Hematopoietic multipotent progenitor cell treated with erythropoietin and hydrocortisone succinate and interleukin-3 and kit ligand, for 6 days (in vitro differentiated cells): Measurements from ENCODE around the gene DYNLRB1.

Experiments
- DNase-seq: peaks from one replicate; pipeline ENCODE4 v3.0.0-alpha.2; 2015

Gene DYNLRB1

DNA sequence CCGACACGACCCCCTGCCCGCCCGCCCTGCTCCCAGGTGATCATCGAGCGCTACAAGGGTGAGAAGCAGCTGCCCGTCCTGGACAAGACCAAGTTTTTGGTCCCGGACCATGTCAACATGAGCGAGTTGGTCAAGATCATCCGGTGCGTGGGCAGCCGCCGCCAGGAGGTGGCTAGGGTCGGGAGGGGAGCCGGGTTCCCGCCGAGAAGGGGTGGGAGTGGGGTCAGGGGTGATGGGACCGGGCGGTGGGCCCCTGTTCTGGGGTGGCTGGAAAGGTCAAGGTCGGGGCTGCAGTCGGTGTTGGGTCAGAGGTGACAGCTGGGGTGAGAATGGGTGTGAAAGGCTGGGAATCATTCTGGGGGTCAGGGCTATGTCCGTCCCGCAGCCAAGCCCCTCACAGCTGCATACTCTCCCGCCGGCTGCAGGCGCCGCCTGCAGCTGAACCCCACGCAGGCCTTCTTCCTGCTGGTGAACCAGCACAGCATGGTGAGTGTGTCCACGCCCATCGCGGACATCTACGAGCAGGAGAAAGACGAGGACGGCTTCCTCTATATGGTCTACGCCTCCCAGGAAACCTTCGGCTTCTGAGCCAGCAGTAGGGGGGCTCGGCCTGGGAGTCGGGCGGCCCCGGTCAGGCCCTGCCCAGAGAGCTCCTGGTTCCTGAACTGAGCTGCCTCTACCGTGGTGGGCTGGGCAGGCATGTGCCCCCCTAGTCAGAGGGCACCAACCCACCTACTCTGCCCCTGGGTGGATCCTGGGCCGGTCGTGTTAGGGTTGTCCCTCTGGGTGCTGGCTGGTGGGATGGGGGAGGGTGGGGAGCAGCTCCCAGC, 43.3 kb downstream of the DYNLRB1 start:
- no peak for DNase-seq

DNA sequence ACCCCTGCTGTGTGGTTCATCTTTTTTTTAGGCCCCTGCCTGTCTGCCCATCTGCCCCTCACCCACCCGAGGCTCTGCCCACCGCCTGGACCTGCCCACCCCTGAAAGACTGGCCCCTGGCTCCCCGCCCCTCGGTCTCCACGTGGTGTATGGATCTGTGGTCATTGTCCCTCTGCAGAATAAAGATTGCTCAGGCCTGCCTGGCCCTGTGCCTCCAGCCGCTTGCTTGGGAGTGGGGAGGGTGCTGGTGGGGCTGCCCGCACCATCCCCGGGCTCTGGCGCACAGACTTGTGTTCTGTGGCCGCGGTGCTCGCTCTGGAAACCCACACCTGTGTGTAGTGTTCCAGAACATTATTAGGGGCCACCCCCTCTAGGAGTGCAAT, 43.9 kb downstream of the DYNLRB1 start:
- DNase-seq = no peak

DNA sequence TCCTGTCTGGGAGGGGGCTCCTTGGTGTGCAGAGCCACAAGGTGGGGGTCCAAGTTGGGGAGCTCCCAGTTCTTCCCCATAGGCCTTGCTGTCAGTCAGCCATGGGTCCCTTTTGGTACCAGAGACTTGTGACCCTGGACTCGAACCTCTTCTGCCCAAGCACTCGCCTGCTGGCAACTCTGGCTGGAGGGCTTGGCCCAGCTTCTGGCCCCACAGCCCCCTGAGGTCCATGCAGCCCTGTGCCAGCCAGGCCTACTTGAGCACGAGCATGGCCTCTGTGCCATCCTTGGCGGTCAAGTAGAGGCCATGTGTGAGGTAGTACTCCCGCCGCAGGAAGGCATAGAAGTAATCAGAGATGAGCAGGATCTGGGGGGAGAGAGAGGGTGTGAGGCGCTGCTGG, 44.4 kb downstream of the DYNLRB1 start:
- no peak for DNase-seq

DNA sequence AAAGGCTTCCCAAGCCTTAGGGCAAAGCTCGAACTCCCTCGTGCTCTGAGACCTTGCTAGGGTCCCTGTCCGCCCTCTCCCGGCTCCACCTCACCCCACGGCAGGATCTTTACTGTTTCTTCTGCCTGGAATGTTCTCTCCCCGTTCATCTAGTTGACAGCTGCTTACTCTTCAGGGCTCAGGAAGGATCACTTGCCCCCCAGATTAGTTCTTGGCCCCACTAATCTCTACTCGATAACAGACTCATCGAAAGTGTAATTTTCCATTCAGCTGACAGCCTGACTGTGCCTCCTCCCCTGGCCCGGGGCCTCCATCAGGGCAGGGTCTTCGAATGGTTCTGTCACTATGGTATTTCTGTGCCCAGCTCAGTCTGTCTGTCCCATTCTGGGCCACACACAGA, 45.4 kb downstream of the DYNLRB1 start:
- no peak for DNase-seq

DNA sequence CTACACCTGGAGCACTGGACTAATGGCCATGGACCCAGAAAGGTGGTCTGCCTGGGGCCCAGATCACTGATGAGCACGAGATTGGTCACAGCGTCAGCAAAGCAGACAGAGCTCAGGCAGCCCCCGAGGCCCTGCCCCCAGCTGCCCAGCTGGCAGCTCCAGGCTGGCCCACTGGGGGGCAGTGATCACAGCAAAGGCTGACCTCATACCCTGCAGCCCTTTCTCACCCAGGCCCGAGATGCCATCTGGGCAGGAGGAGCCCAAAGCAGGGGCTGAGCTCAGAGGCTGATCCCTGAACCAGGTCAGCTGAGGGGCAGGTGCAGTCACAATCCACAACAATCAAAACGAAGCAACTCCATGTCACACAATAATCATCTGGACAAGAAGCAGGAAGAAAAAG, 46.4 kb downstream of the DYNLRB1 start:
- DNase-seq = peak; percentile 67

DNA sequence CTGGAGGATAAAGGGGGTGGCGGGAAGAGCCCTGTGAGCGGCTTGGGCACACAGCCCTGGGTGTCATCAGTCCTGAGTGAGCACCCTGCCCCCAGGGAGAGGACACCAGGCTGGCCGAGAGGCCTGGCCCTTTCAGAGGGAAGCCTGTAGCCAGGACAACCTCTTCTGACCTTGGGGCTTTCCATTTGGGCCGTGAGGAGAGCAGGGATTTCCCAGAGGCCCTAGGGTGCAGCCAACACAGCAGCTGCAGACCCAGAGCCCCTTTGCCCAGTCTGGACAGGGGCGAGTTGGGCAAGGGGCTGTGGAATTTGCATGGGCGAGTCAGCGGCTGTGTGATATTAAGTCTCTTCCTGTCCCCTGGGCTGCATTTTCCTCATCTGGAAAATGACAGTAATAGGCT, 48.6 kb downstream of the DYNLRB1 start:
- DNase-seq = no peak

DNA sequence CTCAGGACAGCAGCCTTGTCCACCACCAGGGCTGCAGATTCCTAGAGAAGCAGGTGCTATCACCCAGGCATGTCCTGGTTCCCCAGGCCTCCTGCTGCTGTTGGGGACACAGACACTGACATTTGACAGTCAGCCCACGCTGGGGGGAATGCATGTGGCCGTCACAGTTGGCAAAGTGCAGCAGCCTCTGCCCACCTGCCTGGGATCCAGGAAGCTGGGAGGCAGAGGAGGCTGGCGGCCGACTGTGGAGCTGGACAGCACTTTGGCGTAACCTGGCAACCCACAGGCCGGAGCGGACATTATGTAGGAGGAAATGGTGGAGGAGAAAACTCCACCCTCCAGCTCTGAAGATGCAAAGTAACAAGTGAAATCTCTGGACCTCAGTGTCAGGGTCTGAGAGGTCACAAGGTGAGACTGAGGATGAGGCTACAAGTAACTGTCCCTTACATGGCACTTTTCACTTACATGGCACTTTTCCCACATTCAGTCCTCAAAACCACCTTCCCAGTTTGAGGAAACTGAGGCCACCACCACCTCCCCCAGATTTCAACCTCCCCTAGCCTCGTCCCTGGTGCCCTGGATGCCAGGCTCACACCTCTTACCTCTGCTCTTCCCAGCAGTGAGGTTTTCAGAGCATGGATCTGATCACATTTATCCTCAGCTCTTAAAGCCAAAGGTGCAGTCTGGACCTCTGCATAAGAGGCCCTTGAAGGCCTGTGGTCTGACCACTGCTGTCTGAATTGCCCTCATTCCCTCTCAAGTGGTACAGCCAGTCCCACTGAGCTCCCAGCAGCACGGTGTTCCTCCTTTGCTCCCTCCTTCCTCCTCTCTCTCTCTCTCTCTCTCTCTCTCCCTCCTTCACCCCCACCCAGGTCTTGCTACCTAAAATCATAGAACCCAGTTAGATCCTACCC, 51.0 kb downstream of the DYNLRB1 start:
- no peak for DNase-seq

DNA sequence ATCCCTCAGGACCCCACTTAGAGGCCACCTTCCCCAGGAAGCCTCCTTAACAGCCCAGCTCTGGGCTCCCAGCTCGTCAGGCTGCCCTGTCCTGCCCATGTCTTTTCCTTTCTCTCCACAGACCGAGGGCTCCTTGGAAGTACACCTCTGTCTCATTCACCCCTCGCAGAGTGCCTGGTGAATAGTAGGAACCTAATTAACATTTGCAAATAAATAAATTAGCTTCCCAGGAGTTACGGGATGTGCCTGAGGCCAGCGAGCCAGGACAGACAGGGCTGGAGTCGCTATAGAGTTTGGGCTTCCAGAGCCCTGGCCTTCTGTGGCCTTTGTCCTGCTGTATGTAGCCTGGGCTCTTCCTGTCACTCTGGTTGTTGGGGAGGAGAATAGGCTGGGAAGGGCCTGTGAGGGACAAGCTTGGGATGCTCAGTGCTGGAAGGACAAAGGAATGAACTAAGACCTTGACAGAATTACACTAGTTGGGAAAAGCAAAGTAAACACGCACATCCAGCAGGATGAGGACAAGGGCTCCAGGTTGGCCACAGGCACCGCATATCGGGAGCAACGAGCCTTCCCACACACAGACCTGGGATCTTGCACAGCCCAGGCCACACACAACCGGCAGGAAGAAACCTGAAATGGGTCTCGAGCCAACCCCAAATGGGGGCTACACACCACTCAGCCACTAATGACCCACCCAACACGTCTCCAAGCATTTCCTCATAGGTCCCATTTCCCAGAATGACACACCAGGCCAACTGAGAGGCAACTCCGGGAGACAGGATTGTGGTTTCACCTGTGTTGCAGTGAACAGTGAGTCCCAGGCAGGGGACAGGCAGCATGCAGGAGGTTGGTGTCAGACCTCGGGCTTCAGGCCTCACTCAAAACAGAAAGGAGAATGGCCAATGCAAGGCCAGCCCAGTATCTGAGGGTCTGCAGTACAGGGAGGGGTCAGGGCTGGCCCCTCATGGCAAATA, 52.0 kb downstream of the DYNLRB1 start:
- DNase-seq = no peak

DNA sequence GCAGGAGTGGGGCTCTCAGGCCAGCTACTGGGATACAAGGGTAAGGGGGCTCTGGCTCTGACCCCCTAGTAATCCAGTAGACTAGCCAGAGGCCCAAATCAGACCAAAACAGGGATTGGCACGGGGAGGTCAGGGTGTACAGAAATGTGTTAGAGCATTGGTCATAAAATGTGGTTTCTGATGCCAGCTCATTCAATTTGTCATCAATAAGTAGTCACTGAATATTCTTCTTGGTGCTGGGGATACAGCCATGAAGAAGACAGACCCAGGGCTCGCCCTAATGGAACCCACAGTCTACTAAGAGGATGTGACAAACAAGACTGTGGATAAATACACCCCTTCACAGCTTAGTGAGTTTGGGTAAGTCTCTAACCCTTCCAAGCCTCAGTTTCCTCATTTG, 53.4 kb downstream of the DYNLRB1 start:
- DNase-seq = no peak

DNA sequence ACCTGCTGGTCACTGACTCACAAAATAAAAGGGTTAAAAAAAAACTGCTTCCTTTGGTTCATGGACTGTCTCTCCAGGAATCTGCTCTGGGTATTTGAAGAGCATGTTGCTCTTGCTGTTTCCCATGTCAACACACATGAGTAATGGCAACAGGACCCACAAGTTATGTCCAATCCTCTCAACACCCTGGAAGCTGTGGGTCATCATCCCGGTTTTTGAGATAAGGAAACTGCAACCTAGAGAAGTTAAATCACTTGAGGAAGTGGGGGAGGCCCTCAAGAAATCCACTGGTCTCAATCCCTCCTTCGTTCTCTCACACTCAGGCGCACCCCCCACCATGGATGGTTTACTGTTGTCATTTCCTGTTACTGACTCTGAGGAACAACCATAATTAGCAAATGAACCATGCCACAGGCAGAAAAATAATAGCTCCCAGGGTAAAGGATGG, 54.7 kb downstream of the DYNLRB1 start:
- DNase-seq = peak; percentile 18

DNA sequence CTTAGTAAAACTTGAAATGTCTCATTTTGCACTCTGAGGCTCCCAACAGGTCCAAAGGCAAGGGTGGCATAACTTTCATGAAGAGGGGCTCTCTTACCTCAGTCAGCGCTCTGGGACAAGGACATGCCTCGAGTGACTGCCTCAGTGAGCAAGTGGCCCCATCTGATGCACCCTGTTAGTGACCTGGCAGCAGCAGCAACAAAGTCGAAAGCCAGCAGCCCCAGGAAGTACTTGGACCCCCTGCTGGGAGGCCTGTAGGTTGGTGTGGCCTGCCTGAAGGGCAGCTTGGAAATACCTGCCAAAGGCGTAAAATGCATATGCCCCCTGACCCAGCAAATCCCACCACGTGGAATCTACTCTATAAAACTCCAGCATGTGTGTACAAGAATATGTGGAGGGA, 55.5 kb downstream of the DYNLRB1 start:
- no peak for DNase-seq

DNA sequence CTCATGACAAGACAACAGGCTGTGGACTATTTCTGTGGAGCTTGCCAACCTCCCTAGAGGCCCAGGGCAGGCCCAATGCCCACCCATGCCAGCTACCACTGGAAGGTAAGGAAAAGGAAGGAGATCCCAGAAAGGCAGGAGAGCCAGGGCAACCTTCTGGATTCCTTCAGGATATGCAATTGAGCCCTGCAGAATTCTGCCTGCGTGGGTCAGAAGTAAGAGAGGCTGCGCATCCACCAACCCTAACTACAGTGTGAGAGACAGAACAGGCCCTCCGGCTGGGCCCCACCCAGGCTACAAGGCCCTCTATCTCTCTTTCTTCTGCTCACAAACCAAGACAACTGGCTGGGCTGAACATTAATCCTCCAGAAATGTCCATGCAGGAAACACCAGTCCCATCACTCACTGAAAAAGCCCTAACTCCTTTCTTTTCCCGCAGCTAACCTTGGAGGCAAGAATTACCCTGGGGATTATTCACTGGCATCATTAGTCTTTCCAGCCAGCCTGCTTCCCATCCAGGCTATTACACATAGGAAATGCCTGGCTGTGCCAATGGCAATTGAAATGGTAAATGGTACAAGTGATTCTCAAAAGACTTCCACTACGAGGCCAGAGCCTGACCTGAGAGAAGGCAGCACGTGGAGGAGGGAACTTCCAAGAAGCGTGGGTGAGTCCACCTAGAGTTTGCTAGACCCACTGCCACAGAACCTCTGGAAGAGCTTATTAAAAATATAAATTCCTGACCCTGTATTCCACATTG, 57.5 kb downstream of the DYNLRB1 start:
- no peak for DNase-seq

DNA sequence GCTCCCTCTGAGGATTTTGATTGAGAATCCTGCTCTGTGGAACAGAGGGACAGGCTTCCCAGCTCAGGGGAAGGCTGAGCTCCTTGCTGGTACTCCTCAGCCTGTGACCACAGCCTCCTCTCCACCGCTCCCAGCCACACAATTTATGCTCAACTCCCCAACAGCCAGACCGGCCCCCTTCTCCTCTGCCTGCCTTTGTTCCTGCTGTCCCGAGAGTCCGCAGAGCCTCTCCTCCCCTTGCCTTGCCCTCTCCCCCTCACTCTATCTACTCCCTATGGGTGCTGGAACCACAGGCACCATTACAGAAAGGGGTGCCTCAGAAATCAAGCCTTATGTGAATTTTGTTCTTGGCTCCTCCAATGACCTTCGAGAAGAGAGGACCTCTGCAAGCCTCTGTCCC, 58.2 kb downstream of the DYNLRB1 start:
- no peak for DNase-seq

DNA sequence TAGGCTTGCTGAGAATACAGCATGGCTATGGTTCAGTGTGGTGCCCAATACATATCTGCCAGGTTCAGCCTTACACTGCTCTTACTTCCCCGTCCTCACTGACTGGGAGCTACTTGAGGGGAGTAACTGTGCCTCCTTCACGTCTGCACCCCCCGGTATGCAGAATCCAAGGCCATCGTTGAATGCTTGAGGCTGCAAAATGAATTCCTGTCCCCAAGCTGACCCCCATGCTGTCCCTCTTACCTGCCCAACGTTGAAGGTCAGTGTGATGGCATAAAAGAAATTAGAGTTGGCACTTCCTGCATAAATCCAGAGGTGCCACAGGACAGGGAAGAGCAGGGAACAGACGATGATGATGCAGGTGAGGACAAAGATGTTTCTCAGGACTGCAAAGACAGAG, 58.6 kb downstream of the DYNLRB1 start:
- no peak for DNase-seq

DNA sequence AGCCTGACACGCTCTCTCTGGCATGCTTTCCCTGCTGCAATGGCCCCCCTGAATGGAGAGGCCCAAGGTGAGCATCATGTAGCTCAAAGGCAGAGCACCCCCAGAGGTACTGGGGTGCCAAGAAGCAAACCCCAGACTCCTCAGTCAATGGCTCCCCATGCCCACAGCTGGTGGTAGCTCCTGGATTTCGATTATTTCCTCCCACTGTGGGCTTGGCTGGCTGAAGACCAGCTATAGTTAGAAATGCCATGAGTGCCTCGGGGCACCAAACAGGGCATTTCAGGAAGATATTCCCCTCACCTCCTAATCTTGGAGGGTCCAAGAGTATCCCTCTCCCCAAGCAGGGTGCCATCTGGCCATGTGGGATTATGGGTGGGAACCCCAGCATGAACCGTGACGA, 59.0 kb downstream of the DYNLRB1 start:
- DNase-seq = no peak

DNA sequence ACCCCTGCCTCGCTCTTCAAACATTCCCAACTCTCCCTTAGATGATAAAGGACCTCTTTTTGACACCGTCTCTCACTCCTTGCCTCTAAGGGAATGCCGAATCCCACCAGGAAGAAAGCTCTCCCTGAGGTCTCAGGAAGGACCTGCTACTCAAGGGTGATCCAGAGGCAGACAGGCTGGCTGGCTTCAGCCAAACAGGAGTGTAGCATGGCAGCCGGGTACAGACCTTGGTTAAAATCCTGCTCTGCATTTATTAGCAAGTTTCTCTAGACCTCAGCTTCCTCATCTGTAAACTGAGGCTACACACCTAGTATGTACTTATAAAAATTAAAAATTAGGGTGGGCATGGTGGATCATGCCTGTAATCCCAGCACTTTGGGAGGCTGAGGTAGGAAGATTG, 59.5 kb downstream of the DYNLRB1 start:
- DNase-seq = no peak

DNA sequence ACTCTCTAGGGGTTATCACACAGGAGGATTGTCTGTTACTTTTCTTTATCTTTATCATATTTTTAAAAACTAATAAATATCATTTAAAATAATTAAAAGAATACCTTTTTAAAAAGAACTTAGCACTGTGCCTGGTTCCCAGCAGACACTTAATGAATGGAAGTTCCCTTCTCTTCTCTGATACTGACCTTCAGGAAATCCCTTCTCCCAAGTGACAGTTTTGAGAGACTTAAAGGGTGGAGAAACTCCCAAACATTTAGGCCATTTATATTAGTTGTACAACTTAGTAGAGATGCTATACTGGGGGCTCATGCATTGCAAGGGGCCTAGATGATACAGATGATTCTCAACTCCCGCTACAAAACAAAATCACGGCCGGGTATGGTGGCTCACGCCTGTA, 60.8 kb downstream of the DYNLRB1 start:
- DNase-seq = no peak

DNA sequence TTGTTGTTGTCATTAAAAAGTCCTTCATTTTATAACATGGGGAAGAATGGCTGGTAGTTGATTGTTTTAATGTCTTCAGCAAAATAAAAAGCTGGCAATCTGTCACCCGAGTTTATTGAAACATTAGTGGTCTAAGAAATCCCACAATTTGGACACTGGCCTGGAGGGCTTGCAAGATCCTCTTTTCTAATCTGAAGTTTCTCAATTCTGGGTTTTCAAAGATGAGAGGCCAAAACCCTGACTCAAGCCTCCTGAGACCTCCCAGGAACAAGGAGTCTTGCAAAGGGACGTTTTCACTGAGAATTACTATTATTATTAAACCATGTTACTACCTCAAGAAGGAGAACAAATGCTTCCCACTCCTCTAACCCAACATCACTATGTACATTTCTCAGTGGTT, 61.8 kb downstream of the DYNLRB1 start:
- DNase-seq = peak; percentile 13

DNA sequence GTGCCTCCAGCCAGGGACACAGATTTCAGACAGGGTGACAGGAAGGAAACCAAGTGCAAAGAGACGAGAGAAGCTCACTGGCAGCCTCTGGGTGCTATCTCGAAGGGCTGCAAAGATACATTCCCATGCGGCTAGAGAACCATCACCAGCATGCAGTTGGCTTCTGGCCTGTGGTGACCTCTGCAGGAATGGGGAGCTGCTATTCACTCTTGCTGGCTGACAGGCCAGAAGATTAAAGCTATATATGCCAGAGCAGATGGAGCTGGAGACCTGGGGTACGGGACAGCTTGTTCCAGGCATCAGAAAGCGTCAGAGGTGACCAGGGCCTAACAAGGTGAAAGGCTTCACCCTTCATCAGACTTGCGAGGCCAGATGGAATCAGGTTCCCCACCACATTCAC, 62.3 kb downstream of the DYNLRB1 start:
- DNase-seq = no peak

DNA sequence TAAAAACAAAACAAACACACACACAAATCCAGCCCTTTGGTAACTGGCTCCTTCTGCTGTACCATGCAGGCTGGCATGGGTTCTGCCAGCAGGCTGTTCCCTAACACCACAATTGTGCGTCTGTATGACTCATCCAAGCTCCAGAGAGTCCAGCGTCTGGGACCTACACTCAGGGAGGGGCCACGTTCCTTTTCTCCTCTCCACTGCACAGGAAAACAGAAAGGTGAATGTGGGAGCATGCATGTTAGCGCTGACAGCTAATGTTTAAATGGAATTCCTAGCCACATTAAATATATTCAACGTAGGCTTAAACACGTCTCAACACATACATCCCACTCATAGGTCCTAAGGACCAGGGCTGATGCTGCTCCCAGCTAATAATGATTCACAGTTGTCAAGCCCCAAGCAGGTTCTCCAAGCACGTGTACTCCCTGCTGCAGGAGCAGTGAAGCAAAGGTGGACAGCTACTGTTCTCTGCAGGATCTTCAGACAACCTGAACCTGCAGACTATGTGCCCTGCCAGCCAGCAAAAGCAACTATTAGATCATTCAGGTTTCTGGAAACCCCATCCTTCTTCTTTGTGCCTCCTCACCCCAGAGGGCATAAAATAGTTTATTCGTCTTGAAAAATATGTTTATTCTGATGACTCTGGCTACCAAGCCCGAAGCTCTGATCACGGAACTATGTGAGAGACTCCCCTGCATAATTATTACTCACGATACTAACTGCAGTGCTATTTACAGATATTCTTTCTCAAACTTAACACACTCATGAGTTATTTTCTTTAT, 63.2 kb downstream of the DYNLRB1 start:
- peak; percentile 18 for DNase-seq
